Measurements from ENCODE around the gene DHRS9.

Gene DHRS9

DNA sequence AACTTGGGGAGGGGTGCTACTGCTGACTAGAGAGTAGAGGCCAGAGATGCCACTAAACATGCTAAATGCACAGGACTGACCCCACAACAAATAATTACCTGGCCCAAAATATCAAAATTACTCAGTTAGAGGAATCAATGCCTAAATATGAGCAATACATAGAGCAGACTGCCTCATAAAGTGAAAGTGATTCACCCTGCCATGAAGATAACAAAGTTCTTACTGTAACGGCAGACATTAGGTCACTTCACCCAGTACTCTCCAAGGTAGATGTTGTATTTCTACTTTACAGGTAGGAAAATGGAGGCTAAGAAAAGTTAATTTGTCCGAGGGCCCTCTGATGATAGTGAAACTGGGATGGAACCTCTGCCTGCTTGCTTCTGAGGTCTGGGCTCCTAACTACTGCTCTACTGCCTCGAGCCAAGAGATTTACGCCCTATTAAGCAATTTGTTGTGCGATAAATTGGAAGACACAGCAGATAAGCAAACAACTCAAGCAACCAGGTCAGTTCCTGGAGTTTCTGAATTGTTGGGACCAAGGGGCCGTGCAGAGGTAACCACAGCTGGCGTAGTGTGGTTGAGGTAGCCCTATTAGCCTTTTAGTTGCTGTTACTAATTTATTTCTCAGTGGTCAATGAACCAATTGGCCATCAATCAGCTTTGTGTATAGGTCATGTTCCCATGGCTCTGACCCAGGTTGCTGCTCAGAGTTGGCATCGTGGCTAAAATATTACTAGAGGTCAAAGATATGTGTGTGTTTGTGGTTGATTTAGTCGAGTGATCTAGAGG, 4.8 kb downstream of the DHRS9 start:
- no peak overlapping the region for H3K4me3 ChIP-seq (ENCODE audit: low read depth, low read length)
- DNase-seq (ENCODE audit: low read depth), result no peak
- no peak for TF ChIP-seq CTCF (IDR thresholded peaks at IDR 0.05; ENCODE audit: low read depth, low read length, missing control alignments)

DNA sequence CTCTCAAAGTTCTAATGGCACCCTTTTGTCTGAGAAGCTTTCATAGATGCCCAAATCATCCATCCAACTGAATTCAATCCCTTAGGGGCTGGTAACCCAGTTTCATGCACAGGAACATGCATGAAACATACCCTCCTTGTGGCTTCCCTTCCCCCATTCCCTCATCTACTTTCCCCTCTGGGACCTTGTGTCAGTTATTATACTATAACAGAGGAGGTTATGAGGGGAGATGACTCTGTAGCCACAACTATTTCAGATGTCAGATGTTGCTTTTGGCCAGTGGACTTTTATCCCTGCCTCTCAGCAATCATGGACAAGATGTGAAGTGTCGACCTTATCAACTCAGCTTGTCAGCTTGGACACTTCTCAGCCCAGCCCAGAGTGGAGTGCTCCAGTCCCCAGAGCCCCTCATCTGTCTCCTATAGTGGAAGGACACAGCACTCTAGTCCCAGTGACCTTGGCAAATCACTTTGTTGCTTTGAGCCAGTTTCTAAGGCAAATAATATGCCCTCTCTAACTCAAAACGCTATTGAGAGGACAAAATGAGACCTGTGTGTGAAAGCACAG, 8.4 kb downstream of the DHRS9 start:
- TF ChIP-seq CTCF (IDR thresholded peaks at IDR 0.05; ENCODE audit: low read depth, low read length, missing control alignments), result no peak
- no peak overlapping the region for H3K4me3 ChIP-seq (ENCODE audit: low read depth, low read length)
- DNase-seq (ENCODE audit: low read depth), result no peak

DNA sequence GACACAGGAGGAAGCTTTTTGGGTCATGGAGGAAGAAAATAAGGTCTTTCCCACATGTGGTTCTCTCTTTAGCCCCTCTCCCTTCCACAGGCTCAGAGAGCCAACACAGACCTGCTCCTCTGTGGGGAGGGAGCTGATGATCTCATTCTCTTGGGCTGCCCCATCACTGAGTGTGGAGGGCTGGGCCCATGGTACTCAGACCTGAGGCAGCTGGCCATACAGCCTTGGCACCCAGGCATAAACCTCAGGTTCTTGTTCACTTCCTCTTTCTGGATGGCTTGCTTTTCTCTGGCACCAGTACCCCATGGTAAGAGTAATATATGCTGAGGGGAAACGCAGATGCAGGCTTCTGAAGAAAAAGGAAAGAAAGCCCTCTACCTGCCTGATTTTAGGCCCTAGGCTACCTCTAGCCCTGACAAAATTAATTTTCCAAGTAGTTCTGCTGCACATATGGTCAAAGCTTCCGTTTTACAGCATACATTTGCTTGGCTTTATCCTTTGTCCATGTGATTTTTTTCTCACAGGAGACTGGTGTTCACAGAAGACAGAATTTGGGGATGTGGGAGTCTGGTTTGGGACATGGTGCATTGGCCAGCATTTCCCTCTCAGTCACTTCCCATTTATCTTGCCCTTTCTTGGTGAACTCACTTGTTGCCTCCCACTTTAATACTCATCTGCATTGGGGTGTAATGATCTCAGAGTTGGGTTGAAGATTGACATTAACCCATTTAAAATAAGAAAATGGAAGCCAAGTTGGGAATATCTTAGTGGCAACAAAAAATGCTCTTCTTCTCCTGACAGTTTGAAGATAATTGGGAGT, 11.1 kb downstream of the DHRS9 start:
- TF ChIP-seq CTCF (IDR thresholded peaks at IDR 0.05; ENCODE audit: low read depth, low read length, missing control alignments), result no peak
- H3K4me3 ChIP-seq (ENCODE audit: low read depth, low read length), result no peak overlapping the region
- DNase-seq (ENCODE audit: low read depth), result no peak

DNA sequence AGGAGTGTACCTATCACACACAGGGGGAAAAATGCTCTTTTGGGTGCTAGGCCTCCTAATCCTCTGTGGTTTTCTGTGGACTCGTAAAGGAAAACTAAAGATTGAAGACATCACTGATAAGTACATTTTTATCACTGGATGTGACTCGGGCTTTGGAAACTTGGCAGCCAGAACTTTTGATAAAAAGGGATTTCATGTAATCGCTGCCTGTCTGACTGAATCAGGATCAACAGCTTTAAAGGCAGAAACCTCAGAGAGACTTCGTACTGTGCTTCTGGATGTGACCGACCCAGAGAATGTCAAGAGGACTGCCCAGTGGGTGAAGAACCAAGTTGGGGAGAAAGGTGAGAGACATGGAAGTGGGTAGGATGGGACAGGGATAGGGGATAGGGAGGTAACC, 12.2 kb downstream of the DHRS9 start:
- no peak for TF ChIP-seq CTCF (IDR thresholded peaks at IDR 0.05; ENCODE audit: low read depth, low read length, missing control alignments)

GRCh38 chr2:169082995-169083394, 13.6 kb downstream of the DHRS9 start:
- peak overlapping the region; percentile 25 for H3K4me3 ChIP-seq (ENCODE audit: low read depth, low read length)
- peak; percentile 53 for DNase-seq (ENCODE audit: low read depth)
- TF ChIP-seq CTCF (IDR thresholded peaks at IDR 0.05; ENCODE audit: low read depth, low read length, missing control alignments), result no peak

More for the DNA sequence above, 12.2 kb downstream of the DHRS9 start:
- DNase-seq (ENCODE audit: low read depth), result no peak
- no peak overlapping the region for H3K4me3 ChIP-seq (ENCODE audit: low read depth, low read length)

DNA sequence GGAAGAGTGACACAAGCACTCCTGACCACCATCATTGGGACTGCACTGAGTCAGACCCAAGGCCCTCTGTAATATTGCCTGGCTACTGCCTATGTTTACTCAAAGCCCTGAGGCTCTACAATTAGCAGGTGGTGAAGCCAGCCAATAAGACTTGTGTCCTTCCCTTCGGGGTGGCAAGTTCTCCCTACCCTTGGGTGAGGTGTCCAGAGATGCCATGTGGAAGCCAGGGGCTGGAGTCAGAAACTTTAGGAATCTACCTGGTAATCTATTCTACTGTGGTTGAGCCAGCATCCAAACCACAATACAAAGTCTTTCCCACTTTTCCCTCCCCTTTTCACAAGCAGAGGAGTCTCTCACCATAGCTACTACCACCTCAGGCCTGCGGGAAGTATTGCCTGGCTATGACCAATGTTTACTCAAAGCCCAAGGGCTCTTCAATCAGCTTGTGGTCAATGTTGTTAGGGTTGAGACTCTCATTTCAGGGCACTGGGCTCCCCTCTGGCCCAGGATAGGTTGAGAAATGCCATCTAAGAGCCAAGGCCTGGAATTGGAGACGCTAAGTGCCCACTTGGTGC, 17.6 kb downstream of the DHRS9 start:
- no peak for DNase-seq (ENCODE audit: low read depth)
- TF ChIP-seq CTCF (IDR thresholded peaks at IDR 0.05; ENCODE audit: low read depth, low read length, missing control alignments), result no peak
- no peak overlapping the region for H3K4me3 ChIP-seq (ENCODE audit: low read depth, low read length)
